Mucosa of descending colon (tissue), 3 donors: ENCODE measurements around the gene ITIH1. TPM values are rescaled to one million over a fixed set of nuclear protein-coding genes. Genes with fewer than 3 reads are reported as not detected.

ENCODE experiments used
- ATAC-seq: fragments of 200-7000 bp; cut with Tn5 transposase; one replicate; pipeline ENCODE4 v1.9.1; 2020; ENCODE audit warnings: mild to moderate bottlenecking, moderate library complexity
- DNase-seq, 3 donors: peaks; one replicate each; pipeline ENCODE4 v3.0.0-alpha.2; 2020
- H3K36me3 ChIP-seq: fragments of 200-600 bp; one replicate; pipeline ENCODE4 v1.8.0; 2021; ENCODE audit warnings: low read depth, mild to moderate bottlenecking
- H3K4me1 ChIP-seq: fragments of 200-600 bp; one replicate; pipeline ENCODE4 v1.8.0; 2021; ENCODE audit warnings: low read depth, mild to moderate bottlenecking
- H3K4me3 ChIP-seq: fragments of 200-600 bp; one replicate; pipeline ENCODE4 v1.8.0; 2021; ENCODE audit warnings: mild to moderate bottlenecking
- H3K9me3 ChIP-seq: fragments of 200-600 bp; one replicate; pipeline ENCODE4 v1.8.0; 2021; ENCODE audit warnings: mild to moderate bottlenecking
- CTCF ChIP-seq: fragments of 200-600 bp; IDR thresholded peaks from one replicate; pipeline ENCODE4 v1.8.0; 2022; ENCODE audit warnings: antibody characterized with exemption, mild to moderate bottlenecking
- intact Hi-C, 2 donors: fragments of 100-400 bp; cut with DNase I in 1 of 2; cut with micrococcal nuclease in 1 of 2; formaldehyde crosslinking; loops; one replicate each; pipeline versions ENCODE4 v1.11.0 to v1.11.1; 2022; cut with DNase I, micrococcal nuclease
- total RNA-seq, 3 donors: library from RNA; stranded (reverse); fragmentation: NEBNext Ultra II Directional in 2 of 3; extraction: Animal tissue kit (Norgen Biotek cat#: 25700) in 2 of 3; gene quantifications; one replicate each; pipeline versions ENCODE4 v1.2.1 to v1.2.4, GENCODE V29; 2021 to 2023
- donor health status: DM: no; HTN: no; CAD: no; lungs with moderate emphysema.
- donor health status: DM: no; HTN: no; CAD: no.
- donor health status: DM: no; HTN: yes; CAD: no.

Gene ITIH1
- total RNA-seq, 3 donors from 2014 or later = not detected

- no peak for ATAC-seq
- Histone ChIP-seq H3K4me1 (no peaks in the 10 kb centered on the region), H3K36me3 (peaks cover 4% of the 10 kb centered on the region), H3K4me3 (no peak overlapping the region), H3K9me3 (no peaks in the 10 kb centered on the region)
- TF ChIP-seq CTCF = no peak
- no peak for DNase-seq
- intact Hi-C loops = loop anchor here in 1 of 2 donors (10.0 kb wide), 1 partner anchor 195 kb away; no protein-coding TSS in a partner anchor
Observed at GRCh38 chr3:52739730-52740129, 37.7 kb upstream of the ITIH1 start.

GRCh38 chr3:52742418-52743041, 34.9 kb upstream of the ITIH1 start:
- H3K4me1 ChIP-seq = no peaks in the 10 kb centered on the region
- peak; percentile 36 for ATAC-seq
- TF ChIP-seq CTCF = no peak
- intact Hi-C loops = loop anchor here in 1 of 2 donors (10.0 kb wide), 1 partner anchor 192 kb away; no protein-coding TSS in a partner anchor
- H3K36me3 ChIP-seq = peaks cover 4% of the 10 kb centered on the region
- H3K4me3 ChIP-seq = no peak overlapping the region
- peak in 1 of 3 donors; percentile 27 for DNase-seq
- no peaks in the 10 kb centered on the region for H3K9me3 ChIP-seq

- TF ChIP-seq CTCF = no peak
- intact Hi-C loops = loop anchor here in 1 of 2 donors (10.0 kb wide), 1 partner anchor 192 kb away; no protein-coding TSS in a partner anchor
- ATAC-seq (no peak), DNase-seq (no peak)
- Histone ChIP-seq H3K9me3 (no peaks in the 10 kb centered on the region), H3K4me3 (no peak overlapping the region), H3K36me3 (peaks cover 4% of the 10 kb centered on the region), H3K4me1 (no peaks in the 10 kb centered on the region)
Observed at GRCh38 chr3:52743152-52743551, 34.2 kb upstream of the ITIH1 start.

GRCh38 chr3:52743721-52744120, 33.7 kb upstream of the ITIH1 start:
- no peaks in the 10 kb centered on the region for H3K4me1 ChIP-seq
- intact Hi-C loops = loop anchor here in 1 of 2 donors (10.0 kb wide), 1 partner anchor 191 kb away; no protein-coding TSS in a partner anchor
- TF ChIP-seq CTCF = no peak

GRCh38 chr3:52752045-52752660, 25.2 kb upstream of the ITIH1 start:
- ATAC-seq (no peak), DNase-seq (no peak)
- Histone ChIP-seq H3K4me1 (no peaks in the 10 kb centered on the region), H3K4me3 (no peak overlapping the region), H3K36me3 (peaks cover 3% of the 10 kb centered on the region), H3K9me3 (no peaks in the 10 kb centered on the region)
- no peak for TF ChIP-seq CTCF
- intact Hi-C loops = no loop called here

More at GRCh38 chr3:52743721-52744120, 33.7 kb upstream of the ITIH1 start:
- no peak for ATAC-seq
- no peaks in the 10 kb centered on the region for H3K9me3 ChIP-seq
- no peak overlapping the region for H3K4me3 ChIP-seq
- DNase-seq = no peak
- H3K36me3 ChIP-seq = peaks cover 4% of the 10 kb centered on the region
